Measurements from ENCODE around the gene SPRTN. TPM values are rescaled to one million over a fixed set of nuclear protein-coding genes. Genes with fewer than 3 reads are reported as not detected.

SPRTN gene
- total RNA-seq, 1 donor from 2014 or later, result 10.6 TPM

DNA sequence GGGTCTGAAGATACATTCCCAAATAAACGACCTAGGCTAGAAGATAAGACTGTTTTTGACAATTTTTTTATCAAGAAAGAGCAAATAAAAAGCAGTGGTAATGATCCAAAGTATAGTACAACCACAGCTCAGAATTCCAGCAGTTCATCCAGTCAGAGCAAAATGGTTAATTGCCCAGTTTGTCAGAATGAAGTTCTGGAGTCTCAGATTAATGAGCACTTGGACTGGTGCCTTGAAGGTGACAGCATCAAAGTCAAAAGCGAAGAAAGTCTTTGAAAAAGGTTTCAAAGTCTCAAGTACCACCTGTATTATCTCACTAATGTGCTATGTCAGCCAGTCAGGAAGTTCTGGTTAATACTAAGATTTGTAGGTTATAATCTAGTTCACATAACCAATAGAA is 15.0 kb downstream of the SPRTN start:
- no peaks in the 10 kb centered on the region for H3K36me3 ChIP-seq (ENCODE audit: control insufficient read depth, insufficient read depth, low read length)
- DNase-seq (ENCODE audit: low read depth), result no peak

DNA sequence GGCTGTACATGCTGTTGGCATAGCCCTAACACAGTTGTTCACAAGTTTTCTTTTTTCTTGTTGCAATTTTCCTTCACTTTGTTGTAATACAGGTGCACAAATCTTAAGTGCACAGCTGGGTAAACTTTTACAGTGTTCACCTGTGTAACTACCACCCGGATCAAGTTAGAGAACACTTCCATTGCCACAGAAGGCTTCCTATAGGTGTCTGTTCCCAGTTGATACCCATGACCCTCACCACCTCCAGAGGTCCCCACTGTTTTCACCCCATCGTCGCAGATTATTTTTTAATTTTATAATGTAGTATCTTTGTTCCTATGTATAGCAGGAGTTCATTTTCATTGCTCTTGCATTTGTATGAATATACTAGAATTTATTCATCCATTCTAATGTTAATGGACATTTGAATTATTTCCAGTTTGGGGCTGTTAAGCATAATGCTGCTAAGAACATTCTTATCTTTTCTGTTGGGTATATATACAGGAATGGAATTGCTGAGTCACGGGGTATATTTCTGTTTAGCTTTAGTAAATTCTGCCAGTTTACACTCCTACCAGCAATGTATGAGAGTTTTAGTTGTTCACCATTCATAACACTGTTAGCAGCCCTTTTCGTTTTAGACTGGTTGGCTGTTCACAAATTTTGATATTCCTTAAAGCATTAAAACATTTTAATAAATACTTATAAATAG is 16.4 kb downstream of the SPRTN start:
- H3K27me3 ChIP-seq (ENCODE audit: control insufficient read depth, insufficient read depth, low read length), result no peaks in the 10 kb centered on the region
- H3K36me3 ChIP-seq (ENCODE audit: control insufficient read depth, insufficient read depth, low read length), result no peaks in the 10 kb centered on the region
- DNase-seq (ENCODE audit: low read depth), result no peak
- H3K4me3 ChIP-seq (ENCODE audit: low read depth, low read length), result no peak overlapping the region
- TF ChIP-seq, protein P1, sequence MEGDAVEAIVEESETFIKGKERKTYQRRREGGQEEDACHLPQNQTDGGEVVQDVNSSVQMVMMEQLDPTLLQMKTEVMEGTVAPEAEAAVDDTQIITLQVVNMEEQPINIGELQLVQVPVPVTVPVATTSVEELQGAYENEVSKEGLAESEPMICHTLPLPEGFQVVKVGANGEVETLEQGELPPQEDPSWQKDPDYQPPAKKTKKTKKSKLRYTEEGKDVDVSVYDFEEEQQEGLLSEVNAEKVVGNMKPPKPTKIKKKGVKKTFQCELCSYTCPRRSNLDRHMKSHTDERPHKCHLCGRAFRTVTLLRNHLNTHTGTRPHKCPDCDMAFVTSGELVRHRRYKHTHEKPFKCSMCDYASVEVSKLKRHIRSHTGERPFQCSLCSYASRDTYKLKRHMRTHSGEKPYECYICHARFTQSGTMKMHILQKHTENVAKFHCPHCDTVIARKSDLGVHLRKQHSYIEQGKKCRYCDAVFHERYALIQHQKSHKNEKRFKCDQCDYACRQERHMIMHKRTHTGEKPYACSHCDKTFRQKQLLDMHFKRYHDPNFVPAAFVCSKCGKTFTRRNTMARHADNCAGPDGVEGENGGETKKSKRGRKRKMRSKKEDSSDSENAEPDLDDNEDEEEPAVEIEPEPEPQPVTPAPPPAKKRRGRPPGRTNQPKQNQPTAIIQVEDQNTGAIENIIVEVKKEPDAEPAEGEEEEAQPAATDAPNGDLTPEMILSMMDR (IDR thresholded peaks at IDR 0.05; ENCODE audit: insufficient read depth, low read length, poor library complexity, severe bottlenecking), result no peak

More for the DNA sequence above, 15.0 kb downstream of the SPRTN start:
- H3K4me3 ChIP-seq (ENCODE audit: low read depth, low read length), result no peak overlapping the region
- TF ChIP-seq, protein P1 (IDR thresholded peaks at IDR 0.05; ENCODE audit: insufficient read depth, low read length, poor library complexity, severe bottlenecking), result no peak
- H3K27me3 ChIP-seq (ENCODE audit: control insufficient read depth, insufficient read depth, low read length), result no peaks in the 10 kb centered on the region

- no peak for DNase-seq (ENCODE audit: low read depth)
- TF ChIP-seq, protein P1 (IDR thresholded peaks at IDR 0.05; ENCODE audit: insufficient read depth, low read length, poor library complexity, severe bottlenecking), result no peak
- no peaks in the 10 kb centered on the region for H3K27me3 ChIP-seq (ENCODE audit: control insufficient read depth, insufficient read depth, low read length)
- H3K36me3 ChIP-seq (ENCODE audit: control insufficient read depth, insufficient read depth, low read length), result no peaks in the 10 kb centered on the region
- no peak overlapping the region for H3K4me3 ChIP-seq (ENCODE audit: low read depth, low read length)
These were observed 17.1 kb downstream of the SPRTN start for GRCh38 chr1:231355171-231355570.

DNA sequence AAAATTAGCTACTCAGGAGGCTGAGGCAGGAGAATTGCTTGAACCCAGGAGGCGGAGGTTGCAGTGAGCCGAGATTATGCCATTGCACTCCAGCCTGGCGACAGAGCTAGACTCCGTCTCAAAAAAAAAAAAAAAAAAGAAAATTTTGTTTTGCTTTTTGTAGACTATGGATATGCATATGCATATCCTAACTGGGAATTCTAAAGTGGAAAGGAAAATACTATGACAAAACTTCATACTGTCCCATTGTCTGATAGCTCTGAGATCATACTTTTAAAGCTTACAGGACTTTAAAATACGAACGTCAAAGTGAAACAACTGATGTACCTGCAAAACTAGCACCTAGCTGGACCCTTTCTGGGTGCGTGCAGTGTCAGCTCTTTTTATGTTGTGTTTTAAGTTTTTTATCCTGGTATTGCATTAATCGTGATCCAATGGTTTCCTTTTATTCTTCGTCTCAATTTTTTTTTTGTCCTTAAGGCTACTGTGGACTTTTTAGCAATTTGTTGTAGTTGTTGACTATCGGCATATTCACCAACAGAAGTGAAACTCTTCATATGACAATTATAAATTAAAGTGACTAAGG is 19.2 kb downstream of the SPRTN start:
- Histone ChIP-seq H3K36me3 (ENCODE audit: control insufficient read depth, insufficient read depth, low read length) (no peaks in the 10 kb centered on the region), H3K27me3 (ENCODE audit: control insufficient read depth, insufficient read depth, low read length) (no peaks in the 10 kb centered on the region), H3K4me3 (ENCODE audit: low read depth, low read length) (no peak overlapping the region)
- no peak for DNase-seq (ENCODE audit: low read depth)
- TF ChIP-seq, protein P1 (IDR thresholded peaks at IDR 0.05; ENCODE audit: insufficient read depth, low read length, poor library complexity, severe bottlenecking), result no peak

GRCh38 chr1:231357831-231358354 is 19.8 kb downstream of the SPRTN start:
- Histone ChIP-seq H3K27me3 (ENCODE audit: control insufficient read depth, insufficient read depth, low read length) (no peaks in the 10 kb centered on the region), H3K4me3 (ENCODE audit: low read depth, low read length) (no peak overlapping the region), H3K36me3 (ENCODE audit: control insufficient read depth, insufficient read depth, low read length) (no peaks in the 10 kb centered on the region)
- no peak for DNase-seq (ENCODE audit: low read depth)
- TF ChIP-seq, protein P1 (IDR thresholded peaks at IDR 0.05; ENCODE audit: insufficient read depth, low read length, poor library complexity, severe bottlenecking), result peak; percentile 70
